ENCODE data around the gene FBXL5.

The FBXL5 gene

GRCh38 chr4:15586066-15586465 lies 69.1 kb downstream of the FBXL5 start:
- H3K9me3 ChIP-seq (ENCODE audit: insufficient read depth, low read depth, low read length): peaks cover 9% of the 10 kb centered on the region; the same call in 1 of the 2 replicates
- H3K27me3 ChIP-seq (ENCODE audit: insufficient read depth, low read length): no peaks in the 10 kb centered on the region
- H3K4me3 ChIP-seq (ENCODE audit: low read length): no peak overlapping the region
- H3K4me1 ChIP-seq (ENCODE audit: insufficient read depth, low read length): no peaks in the 10 kb centered on the region
- H3K9ac ChIP-seq (ENCODE audit: low read depth, low read length): no peak overlapping the region
- peaks cover 9% of the 10 kb centered on the region; the same call in 1 of the 2 replicates for H3K36me3 ChIP-seq (ENCODE audit: insufficient read depth, low read depth, low read length)
- H3K27ac ChIP-seq (ENCODE audit: low read length): no peak overlapping the region

GRCh38 chr4:15585331-15585730 lies 69.8 kb downstream of the FBXL5 start:
- H3K27ac ChIP-seq (ENCODE audit: low read length): no peak overlapping the region
- H3K9ac ChIP-seq (ENCODE audit: low read depth, low read length): no peak overlapping the region

DNA sequence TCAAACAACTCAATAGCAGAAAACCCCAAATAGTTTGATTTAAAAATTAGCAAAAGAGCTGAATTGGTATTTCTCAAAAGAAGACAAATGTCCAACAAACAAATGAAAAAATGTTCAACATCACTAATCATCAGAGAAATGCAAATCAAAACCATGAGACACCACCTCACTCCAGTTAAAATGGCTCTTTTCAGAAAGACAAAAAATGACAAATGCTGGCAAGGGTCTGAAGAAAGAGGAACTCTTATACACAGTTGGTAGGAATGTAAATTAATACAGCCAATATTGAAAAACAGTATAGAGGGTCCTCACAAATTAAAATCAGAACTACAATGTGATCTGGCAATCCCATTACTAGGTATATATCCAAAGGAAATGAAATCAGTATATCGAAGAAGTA lies 70.4 kb downstream of the FBXL5 start:
- Histone ChIP-seq H3K4me1 (ENCODE audit: insufficient read depth, low read length) (no peaks in the 10 kb centered on the region), H3K36me3 (ENCODE audit: insufficient read depth, low read depth, low read length) (peaks cover 9% of the 10 kb centered on the region; the same call in 1 of the 2 replicates), H3K9ac (ENCODE audit: low read depth, low read length) (no peak overlapping the region), H3K27me3 (ENCODE audit: insufficient read depth, low read length) (no peaks in the 10 kb centered on the region), H3K4me3 (ENCODE audit: low read length) (no peak overlapping the region), H3K27ac (ENCODE audit: low read length) (no peak overlapping the region), H3K9me3 (ENCODE audit: insufficient read depth, low read depth, low read length) (peaks cover 9% of the 10 kb centered on the region; the same call in 1 of the 2 replicates)

More at GRCh38 chr4:15585331-15585730, 69.8 kb downstream of the FBXL5 start:
- no peak overlapping the region for H3K4me3 ChIP-seq (ENCODE audit: low read length)
- H3K9me3 ChIP-seq (ENCODE audit: insufficient read depth, low read depth, low read length): peaks cover 9% of the 10 kb centered on the region; the same call in 1 of the 2 replicates
- H3K4me1 ChIP-seq (ENCODE audit: insufficient read depth, low read length): no peaks in the 10 kb centered on the region
- H3K36me3 ChIP-seq (ENCODE audit: insufficient read depth, low read depth, low read length): peaks cover 9% of the 10 kb centered on the region; the same call in 1 of the 2 replicates
- no peaks in the 10 kb centered on the region for H3K27me3 ChIP-seq (ENCODE audit: insufficient read depth, low read length)

DNA sequence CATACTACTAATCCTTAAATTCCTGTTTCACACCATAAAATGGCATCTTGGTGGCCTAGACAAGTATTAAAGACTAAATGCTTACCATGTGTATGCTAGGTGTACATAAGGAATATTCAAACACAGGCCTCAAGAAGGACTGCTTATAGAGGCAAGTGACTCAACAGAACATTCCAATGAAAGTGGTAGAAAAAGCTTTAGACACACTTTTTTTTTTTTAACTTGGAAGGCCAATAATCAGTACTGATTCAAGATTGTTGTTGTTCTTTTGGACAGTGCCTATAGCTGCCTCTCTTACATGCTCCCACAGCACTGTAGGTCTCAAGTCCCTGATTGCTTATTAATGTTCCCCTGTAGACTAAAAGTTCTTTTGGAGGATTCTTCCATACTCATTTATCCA lies 77.6 kb downstream of the FBXL5 start:
- Histone ChIP-seq H3K36me3 (ENCODE audit: insufficient read depth, low read depth, low read length) (peaks cover 5% of the 10 kb centered on the region; the same call in 1 of the 2 replicates), H3K4me3 (ENCODE audit: low read length) (no peak overlapping the region), H3K27ac (ENCODE audit: low read length) (no peak overlapping the region), H3K4me1 (ENCODE audit: insufficient read depth, low read length) (no peaks in the 10 kb centered on the region), H3K9me3 (ENCODE audit: insufficient read depth, low read depth, low read length) (no peaks in the 10 kb centered on the region), H3K9ac (ENCODE audit: low read depth, low read length) (no peak overlapping the region), H3K27me3 (ENCODE audit: insufficient read depth, low read length) (no peaks in the 10 kb centered on the region)

GRCh38 chr4:15575966-15576365 lies 79.2 kb downstream of the FBXL5 start:
- Histone ChIP-seq H3K27me3 (ENCODE audit: insufficient read depth, low read length) (no peaks in the 10 kb centered on the region), H3K4me1 (ENCODE audit: insufficient read depth, low read length) (no peaks in the 10 kb centered on the region), H3K27ac (ENCODE audit: low read length) (no peak overlapping the region), H3K36me3 (ENCODE audit: insufficient read depth, low read depth, low read length) (no peaks in the 10 kb centered on the region), H3K9ac (ENCODE audit: low read depth, low read length) (no peak overlapping the region), H3K4me3 (ENCODE audit: low read length) (no peak overlapping the region), H3K9me3 (ENCODE audit: insufficient read depth, low read depth, low read length) (no peaks in the 10 kb centered on the region)

GRCh38 chr4:15569746-15570145 lies 85.4 kb downstream of the FBXL5 start:
- Histone ChIP-seq H3K36me3 (ENCODE audit: insufficient read depth, low read depth, low read length) (peaks cover 7% of the 10 kb centered on the region; the same call in 1 of the 2 replicates), H3K4me1 (ENCODE audit: insufficient read depth, low read length) (no peaks in the 10 kb centered on the region), H3K9ac (ENCODE audit: low read depth, low read length) (no peak overlapping the region), H3K27me3 (ENCODE audit: insufficient read depth, low read length) (no peaks in the 10 kb centered on the region), H3K27ac (ENCODE audit: low read length) (no peak overlapping the region), H3K4me3 (ENCODE audit: low read length) (no peak overlapping the region), H3K9me3 (ENCODE audit: insufficient read depth, low read depth, low read length) (no peaks in the 10 kb centered on the region)

DNA sequence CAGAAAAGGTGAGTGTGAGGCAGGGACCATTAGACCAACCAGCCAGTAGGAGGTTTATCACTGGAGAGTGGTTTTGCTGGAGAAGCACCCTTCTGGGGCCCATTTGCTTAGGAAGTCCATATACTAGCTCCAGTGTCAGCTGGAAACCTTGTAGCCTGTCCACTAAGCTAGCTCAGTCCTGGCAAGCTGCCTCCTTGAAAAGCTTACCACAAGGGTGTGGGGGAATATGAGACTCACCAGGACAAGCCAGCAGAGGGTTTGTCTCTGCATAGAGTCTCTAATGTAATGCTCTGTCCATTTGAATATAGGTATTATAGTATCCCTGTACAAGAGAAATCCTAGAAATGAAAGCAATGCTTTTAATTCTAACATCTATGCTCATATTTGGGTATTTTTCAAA lies 86.3 kb downstream of the FBXL5 start:
- H3K27me3 ChIP-seq (ENCODE audit: insufficient read depth, low read length): no peaks in the 10 kb centered on the region
- H3K27ac ChIP-seq (ENCODE audit: low read length): no peak overlapping the region
- H3K4me3 ChIP-seq (ENCODE audit: low read length): no peak overlapping the region
- peaks cover 7% of the 10 kb centered on the region; the same call in 1 of the 2 replicates for H3K36me3 ChIP-seq (ENCODE audit: insufficient read depth, low read depth, low read length)
- H3K9me3 ChIP-seq (ENCODE audit: insufficient read depth, low read depth, low read length): no peaks in the 10 kb centered on the region
- H3K9ac ChIP-seq (ENCODE audit: low read depth, low read length): no peak overlapping the region
- no peaks in the 10 kb centered on the region for H3K4me1 ChIP-seq (ENCODE audit: insufficient read depth, low read length)

GRCh38 chr4:15563871-15564270 lies 91.3 kb downstream of the FBXL5 start:
- H3K4me1 ChIP-seq (ENCODE audit: insufficient read depth, low read length): no peaks in the 10 kb centered on the region
- H3K9me3 ChIP-seq (ENCODE audit: insufficient read depth, low read depth, low read length): no peaks in the 10 kb centered on the region
- H3K36me3 ChIP-seq (ENCODE audit: insufficient read depth, low read depth, low read length): 0 out of 2 replicates have a peak, but pooled peaks cover 4% of the 10 kb centered on the region
- H3K27ac ChIP-seq (ENCODE audit: low read length): no peak overlapping the region
- H3K27me3 ChIP-seq (ENCODE audit: insufficient read depth, low read length): no peaks in the 10 kb centered on the region
- no peak overlapping the region for H3K9ac ChIP-seq (ENCODE audit: low read depth, low read length)
- no peak overlapping the region for H3K4me3 ChIP-seq (ENCODE audit: low read length)

- no peak overlapping the region for H3K4me3 ChIP-seq (ENCODE audit: low read length)
- H3K4me1 ChIP-seq (ENCODE audit: insufficient read depth, low read length): no peaks in the 10 kb centered on the region
- H3K27me3 ChIP-seq (ENCODE audit: insufficient read depth, low read length): no peaks in the 10 kb centered on the region
- H3K9me3 ChIP-seq (ENCODE audit: insufficient read depth, low read depth, low read length): no peaks in the 10 kb centered on the region
- no peak overlapping the region for H3K9ac ChIP-seq (ENCODE audit: low read depth, low read length)
- no peak overlapping the region for H3K27ac ChIP-seq (ENCODE audit: low read length)
- H3K36me3 ChIP-seq (ENCODE audit: insufficient read depth, low read depth, low read length): no peaks in the 10 kb centered on the region; the same call in 1 of the 2 replicates
These were observed 92.5 kb downstream of the FBXL5 start for GRCh38 chr4:15562623-15563022.

DNA sequence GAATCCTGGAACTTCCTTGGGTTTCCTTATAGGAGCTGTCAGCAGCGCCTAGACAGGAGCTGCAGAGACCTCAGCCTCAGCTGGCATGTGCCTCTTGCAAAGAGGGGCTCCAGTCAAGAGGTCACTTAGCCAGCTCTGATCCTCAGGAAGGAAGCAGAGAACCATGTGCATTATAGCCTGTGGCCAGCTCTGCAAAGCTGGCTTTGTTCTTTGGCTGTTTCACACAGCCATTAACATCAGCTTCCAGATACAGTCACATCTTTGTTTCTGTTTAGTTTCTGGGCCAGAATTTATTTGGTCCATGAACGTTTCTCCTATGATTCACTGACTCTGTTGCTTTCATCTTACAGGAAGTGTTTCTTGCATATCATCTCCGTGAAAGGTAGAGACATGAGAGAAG lies 93.0 kb downstream of the FBXL5 start:
- no peaks in the 10 kb centered on the region for H3K4me1 ChIP-seq (ENCODE audit: insufficient read depth, low read length)
- no peak overlapping the region for H3K4me3 ChIP-seq (ENCODE audit: low read length)
- no peak overlapping the region for H3K27ac ChIP-seq (ENCODE audit: low read length)
- H3K9me3 ChIP-seq (ENCODE audit: insufficient read depth, low read depth, low read length): no peaks in the 10 kb centered on the region
- no peaks in the 10 kb centered on the region; the same call in 1 of the 2 replicates for H3K36me3 ChIP-seq (ENCODE audit: insufficient read depth, low read depth, low read length)
- no peak overlapping the region for H3K9ac ChIP-seq (ENCODE audit: low read depth, low read length)
- no peaks in the 10 kb centered on the region for H3K27me3 ChIP-seq (ENCODE audit: insufficient read depth, low read length)

DNA sequence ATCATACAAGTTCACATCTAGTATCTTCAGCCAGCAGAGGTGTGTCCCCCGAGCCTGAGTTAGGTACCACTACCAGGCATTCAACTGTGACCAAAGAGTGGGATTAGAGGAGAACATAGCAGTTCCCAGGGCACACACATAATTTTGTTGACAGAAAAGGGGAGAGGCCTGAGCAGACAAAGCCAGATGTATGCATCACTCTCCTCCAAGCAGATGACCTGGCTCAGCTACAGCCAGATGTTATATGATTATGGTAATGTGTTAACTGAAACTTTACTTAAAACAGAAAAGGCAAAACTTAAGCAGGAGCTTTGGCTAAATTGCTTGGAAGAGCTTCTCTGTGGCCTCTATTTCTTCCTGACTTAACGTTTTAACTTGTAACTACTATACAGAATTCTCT lies 96.6 kb downstream of the FBXL5 start:
- no peaks in the 10 kb centered on the region for H3K27me3 ChIP-seq (ENCODE audit: insufficient read depth, low read length)
- no peak overlapping the region for H3K27ac ChIP-seq (ENCODE audit: low read length)
- no peak overlapping the region for H3K9ac ChIP-seq (ENCODE audit: low read depth, low read length)
- no peaks in the 10 kb centered on the region for H3K4me1 ChIP-seq (ENCODE audit: insufficient read depth, low read length)
- no peaks in the 10 kb centered on the region for H3K9me3 ChIP-seq (ENCODE audit: insufficient read depth, low read depth, low read length)
- no peak overlapping the region for H3K4me3 ChIP-seq (ENCODE audit: low read length)
- H3K36me3 ChIP-seq (ENCODE audit: insufficient read depth, low read depth, low read length): peaks cover 18% of the 10 kb centered on the region

DNA sequence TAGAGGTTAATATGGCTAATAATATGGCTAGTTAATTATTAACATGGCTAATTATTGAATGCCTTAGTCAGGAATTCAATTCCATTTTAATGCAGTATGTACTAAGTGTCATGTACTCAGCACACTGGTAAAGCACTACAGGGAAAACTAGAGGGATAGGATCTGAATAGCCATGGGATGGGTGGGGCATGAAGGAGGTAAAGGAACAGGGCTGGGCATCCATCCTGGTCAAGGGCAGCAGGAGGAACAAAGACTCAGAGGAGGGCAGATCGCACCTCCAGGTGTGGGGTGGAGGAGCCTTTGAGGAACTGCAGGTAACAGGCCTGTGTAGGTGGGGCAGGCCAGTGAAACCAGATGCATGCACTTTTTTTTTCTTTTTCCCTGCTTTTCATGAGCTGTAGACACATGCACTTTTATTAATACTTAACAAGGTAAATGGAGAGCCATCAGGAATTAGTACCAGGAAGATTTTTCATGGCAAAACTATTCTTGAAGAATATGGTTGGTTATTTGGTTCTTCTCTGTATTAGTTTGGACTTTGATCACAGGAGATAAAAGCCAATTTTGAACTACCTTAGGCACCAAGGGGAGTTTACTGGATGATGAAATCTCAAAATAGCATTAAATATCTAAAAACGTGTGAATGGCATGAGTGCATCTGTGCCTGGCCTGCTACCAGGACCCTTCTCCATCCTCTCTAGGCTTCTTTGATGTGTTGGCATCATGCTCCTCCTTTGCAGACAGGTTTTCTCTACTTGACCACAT lies 97.2 kb downstream of the FBXL5 start:
- H3K36me3 ChIP-seq (ENCODE audit: insufficient read depth, low read depth, low read length): peaks cover 18% of the 10 kb centered on the region
- no peak overlapping the region for H3K9ac ChIP-seq (ENCODE audit: low read depth, low read length)
- H3K27ac ChIP-seq (ENCODE audit: low read length): no peak overlapping the region
- no peaks in the 10 kb centered on the region for H3K9me3 ChIP-seq (ENCODE audit: insufficient read depth, low read depth, low read length)
- no peaks in the 10 kb centered on the region for H3K27me3 ChIP-seq (ENCODE audit: insufficient read depth, low read length)
- H3K4me3 ChIP-seq (ENCODE audit: low read length): no peak overlapping the region
- H3K4me1 ChIP-seq (ENCODE audit: insufficient read depth, low read length): no peaks in the 10 kb centered on the region
